ENCODE results near the gene POLN.
A peak's percentile ranks its signal among the peaks of the same experiment; 100 is the strongest.

POLN gene

GRCh38 chr4:2262145-2262943 lies 20.4 kb upstream of the POLN start:
- DNase-seq, result peak; percentile 95

- DNase-seq, result no peak
Observed at GRCh38 chr4:2261853-2262144, 19.9 kb upstream of the POLN start, which contains the start of gene MXD4. MXD4 (minus strand) TSS chr4:2262109; CDS start chr4:2261980, 129 bp downstream.

- no peak for DNase-seq
Observed at GRCh38 chr4:2261110-2261852, 19.4 kb upstream of the POLN start.

- no peak for DNase-seq
Observed at GRCh38 chr4:2260344-2261109, 18.6 kb upstream of the POLN start.

- no peak for DNase-seq
Observed at GRCh38 chr4:2259541-2260343, 17.8 kb upstream of the POLN start.

- DNase-seq, result no peak
Observed at GRCh38 chr4:2259036-2259540, 17.2 kb upstream of the POLN start.

GRCh38 chr4:2258091-2259035 lies 16.4 kb upstream of the POLN start:
- no peak for DNase-seq

GRCh38 chr4:2257361-2258081 lies 15.6 kb upstream of the POLN start:
- DNase-seq, result no peak

GRCh38 chr4:2256781-2257191 lies 14.9 kb upstream of the POLN start:
- DNase-seq, result no peak

- no peak for DNase-seq
Observed at GRCh38 chr4:2256156-2256731, 14.3 kb upstream of the POLN start.

- DNase-seq, result peak; percentile 15
Observed at GRCh38 chr4:2255501-2256155, 13.7 kb upstream of the POLN start.

GRCh38 chr4:2254665-2255500 lies 13.0 kb upstream of the POLN start:
- no peak for DNase-seq

GRCh38 chr4:2253160-2254084 lies 11.5 kb upstream of the POLN start:
- no peak for DNase-seq

GRCh38 chr4:2252530-2253091 lies 10.7 kb upstream of the POLN start:
- DNase-seq, result no peak

- no peak for DNase-seq
Observed at GRCh38 chr4:2251795-2252529, 10.0 kb upstream of the POLN start.

GRCh38 chr4:2251073-2251794 lies 9.3 kb upstream of the POLN start:
- no peak for DNase-seq
